Tibial nerve (tissue), 4 donors: ENCODE results near the gene ZNHIT2. TPM values are rescaled to one million over a fixed set of nuclear protein-coding genes. Genes with fewer than 3 reads are reported as not detected.

Experiments used
- DNase-seq, 2 donors: peaks; one replicate each; pipeline ENCODE4 v3.0.0-alpha.2; 2019; ENCODE audit warnings: low spot score in 2 of 2
- H3K27ac ChIP-seq, 4 donors: fragments of 200-600 bp; sonication (generic) in 3 of 4; one replicate each; pipeline ENCODE4 v1.5.1; 2017 to 2019; ENCODE audit warnings: mild to moderate bottlenecking in 1 of 4
- H3K27me3 ChIP-seq, 2 donors: fragments of 200-600 bp; sonication (generic) in 1 of 2; one replicate each; pipeline versions ENCODE4 v1.5.1 to v1.6.0; 2017 to 2019
- H3K36me3 ChIP-seq, 3 donors: fragments of 200-600 bp; sonication (generic); one replicate each; pipeline ENCODE4 v1.5.1; 2018 to 2019
- H3K4me1 ChIP-seq, 4 donors: fragments of 200-600 bp; sonication (generic) in 3 of 4; one replicate each; pipeline ENCODE4 v1.5.1; 2017 to 2019
- H3K4me3 ChIP-seq, 4 donors: fragments of 200-600 bp; sonication (generic) in 3 of 4; one replicate each; pipeline ENCODE4 v1.5.1; 2017 to 2019; ENCODE audit warnings: mild to moderate bottlenecking in 1 of 4, moderate library complexity in 1 of 4
- H3K9me3 ChIP-seq, 4 donors: fragments of 200-600 bp; sonication (generic) in 3 of 4; one replicate each; pipeline ENCODE4 v1.5.1; 2017 to 2019
- CTCF ChIP-seq, 5 experiments: fragments of 200-600 bp in 3 of 5; fragments of 450-650 bp in 2 of 5; sonication (generic) in 3 of 5; IDR thresholded peaks; one replicate each; pipeline ENCODE4 v1.5.1; 2016 to 2019; ENCODE audit warnings: antibody characterized with exemption in 5 of 5, mild to moderate bottlenecking in 3 of 5, moderate library complexity in 2 of 5
- EP300 ChIP-seq, 2 donors: sonication (generic); formaldehyde crosslinking; IDR thresholded peaks; one replicate each; pipeline ENCODE4 v1.6.1; 2017; ENCODE audit warnings: antibody characterized with exemption in 2 of 2, mild to moderate bottlenecking in 1 of 2
- POLR2A ChIP-seq, 2 donors: fragments of 450-650 bp; IDR thresholded peaks; one replicate each; pipeline ENCODE4 v1.6.1; 2017; ENCODE audit warnings: antibody characterized with exemption in 2 of 2, mild to moderate bottlenecking in 2 of 2, moderate library complexity in 2 of 2
- WGBS, 2 donors: methylation state at CpG; one replicate each; pipeline ENCODE4 v1.1.5; 2018; 5-methylcytosine and 5-hydroxymethylcytosine counted together
- total RNA-seq, 4 donors: library from RNA; depleted of rRNA; stranded (reverse); fragments of >200 nt; gene quantifications; one replicate each; pipeline ENCODE4 v1.1.0, GENCODE V29; 2016

The ZNHIT2 gene
- total RNA-seq, 4 donors from 2014 or later, result 19.2 to 26.8 (median 22.6) TPM

DNA sequence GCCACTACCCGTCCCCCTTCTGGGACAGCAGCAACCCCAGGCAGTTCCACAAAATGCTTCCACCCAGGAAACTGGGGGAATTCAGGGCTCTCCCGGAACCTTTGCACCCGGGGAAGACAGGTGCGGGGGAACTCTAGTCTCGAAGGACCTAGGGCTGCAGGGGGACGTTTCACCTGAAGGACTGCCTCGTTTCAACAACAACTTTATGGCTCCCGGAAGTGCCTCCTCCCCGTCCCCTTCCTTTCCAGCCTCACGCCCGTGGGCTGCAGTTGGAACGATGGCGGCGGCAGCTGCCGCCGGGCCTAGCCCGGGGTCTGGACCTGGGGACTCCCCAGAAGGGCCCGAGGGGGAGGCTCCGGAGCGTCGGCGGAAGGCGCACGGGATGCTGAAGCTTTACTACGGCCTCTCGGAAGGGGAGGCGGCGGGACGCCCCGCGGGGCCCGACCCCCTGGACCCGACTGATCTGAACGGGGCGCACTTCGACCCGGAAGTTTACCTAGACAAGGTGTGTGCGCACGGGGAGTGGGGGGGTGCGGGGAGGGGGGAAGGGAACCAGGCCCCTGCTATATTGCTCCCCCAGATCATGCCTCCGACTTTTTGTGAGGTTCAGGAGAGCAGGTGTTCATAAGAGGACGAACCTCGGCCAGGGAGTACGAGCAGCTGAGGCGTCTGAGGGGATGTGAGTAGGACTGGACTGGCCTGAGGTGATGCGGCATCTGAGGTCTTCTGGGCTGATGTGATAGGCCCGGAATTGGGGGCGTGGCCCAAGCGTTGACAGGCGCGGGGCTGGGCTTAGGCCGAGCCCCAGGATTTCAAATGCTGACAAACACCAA lies 21.3 kb downstream of the ZNHIT2 start, which contains the start of gene VPS51:
Gene VPS51 (plus strand): TSS at position 241 of the 833 bp plus-strand sequence. CDS start 37 bp downstream, at position 278.
- peak within 1 kb of the TSS; percentile 90 to 94 (median 92) for H3K4me3 ChIP-seq
- DNase-seq, result peak; percentile 76 to 83
- TF ChIP-seq POLR2A (IDR thresholded peaks at IDR 0.05) (peak in 1 of 2 donors; percentile 45), EP300 (IDR thresholded peaks at IDR 0.05) (peak; percentile 84 to 97), CTCF (IDR thresholded peaks at IDR 0.05) (peak in 2 of 5 experiments; percentile 45 to 66)
- WGBS, 2 donors, result 0 to 1% methylated on average over 28 to 51 of the region's 52 CpGs
- no peaks in the 10 kb centered on the region for H3K27me3 ChIP-seq
- no peaks in the 10 kb centered on the region for H3K9me3 ChIP-seq
- H3K36me3 ChIP-seq, result peaks cover 0 to 11% (median 0%) of the 10 kb centered on the region in 3 donors
- peaks cover 0 to 33% (median 12%) of the 10 kb centered on the region in 4 donors for H3K4me1 ChIP-seq
- peak within 1 kb of the TSS; percentile 77 to 95 (median 92) for H3K27ac ChIP-seq

DNA sequence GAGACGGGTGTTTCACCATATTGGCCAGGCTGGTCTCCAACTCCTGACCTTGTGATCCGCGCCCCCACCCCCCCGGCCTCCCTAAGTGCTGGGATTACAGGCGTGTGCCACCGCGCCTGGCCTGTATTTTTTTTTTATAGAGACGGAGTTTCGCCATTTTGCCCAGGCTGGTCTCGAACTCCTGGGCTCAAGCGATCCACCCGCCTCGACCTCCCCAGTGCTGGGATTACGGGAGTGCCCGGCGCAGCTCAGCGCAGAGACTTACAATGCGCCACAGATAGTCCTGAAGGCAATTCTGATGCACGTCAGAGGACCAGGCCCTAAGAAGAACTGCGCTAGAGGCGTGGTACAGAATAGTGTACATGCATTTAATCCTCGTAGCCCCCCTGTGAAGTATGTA lies 22.1 kb downstream of the ZNHIT2 start:
- DNase-seq, result no peak
- Histone ChIP-seq H3K27me3 (no peaks in the 10 kb centered on the region), H3K36me3 (peaks cover 0 to 11% (median 0%) of the 10 kb centered on the region in 3 donors), H3K4me3 (peak overlapping the region; percentile 90 to 94 (median 92)), H3K27ac (peak overlapping the region in 2 of 4 donors; percentile 92 to 93), H3K4me1 (peaks cover 0 to 33% (median 12%) of the 10 kb centered on the region in 4 donors), H3K9me3 (no peaks in the 10 kb centered on the region)
- no peak for TF ChIP-seq POLR2A (IDR thresholded peaks at IDR 0.05)
- TF ChIP-seq EP300 (IDR thresholded peaks at IDR 0.05), result no peak
- TF ChIP-seq CTCF (IDR thresholded peaks at IDR 0.05), result no peak
- WGBS, 2 donors, result 78 to 80% methylated on average over 22 of the region's 22 CpGs

GRCh38 chr11:65090628-65091027 lies 26.9 kb downstream of the ZNHIT2 start:
- no peak for DNase-seq
- peaks cover 0 to 7% (median under 1%) of the 10 kb centered on the region in 4 donors for H3K4me1 ChIP-seq
- 93 to 94% methylated on average over 4 of the region's 4 CpGs for WGBS, 2 donors
- peaks cover 0 to 45% (median 5%) of the 10 kb centered on the region in 3 donors for H3K36me3 ChIP-seq
- no peaks in the 10 kb centered on the region for H3K27me3 ChIP-seq
- H3K27ac ChIP-seq, result no peak overlapping the region
- no peaks in the 10 kb centered on the region for H3K9me3 ChIP-seq
- no peak for TF ChIP-seq EP300 (IDR thresholded peaks at IDR 0.05)
- TF ChIP-seq POLR2A (IDR thresholded peaks at IDR 0.05), result no peak
- no peak for TF ChIP-seq CTCF (IDR thresholded peaks at IDR 0.05)
- no peak overlapping the region for H3K4me3 ChIP-seq

DNA sequence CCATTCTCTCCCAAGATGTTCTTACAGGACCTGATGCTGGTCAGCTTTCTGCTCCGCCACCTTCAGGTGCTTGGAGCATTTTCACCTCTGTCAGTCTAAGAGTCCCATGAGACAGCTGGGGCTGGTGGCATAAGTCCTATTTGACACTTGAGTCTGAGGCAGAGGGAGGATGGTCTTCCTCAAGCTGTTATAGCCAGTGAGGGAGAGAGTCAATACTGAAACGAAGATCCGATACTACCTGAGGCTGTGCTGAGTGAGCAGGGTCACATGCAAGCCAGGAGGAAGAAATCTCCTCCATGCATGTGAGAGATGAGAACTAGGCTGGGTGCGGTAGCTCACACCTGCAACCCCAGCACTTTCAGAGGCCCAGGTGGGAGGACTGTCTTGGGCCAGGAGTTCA lies 27.9 kb downstream of the ZNHIT2 start:
- peaks cover 0 to 51% (median 5%) of the 10 kb centered on the region in 3 donors for H3K36me3 ChIP-seq
- H3K4me3 ChIP-seq, result no peak overlapping the region
- peaks cover 0 to 14% (median 10%) of the 10 kb centered on the region in 4 donors for H3K4me1 ChIP-seq
- H3K9me3 ChIP-seq, result no peaks in the 10 kb centered on the region
- H3K27ac ChIP-seq, result no peak overlapping the region
- H3K27me3 ChIP-seq, result no peaks in the 10 kb centered on the region
- WGBS, 2 donors, result 95 to 100% methylated on average over 4 of the region's 4 CpGs
- TF ChIP-seq EP300 (IDR thresholded peaks at IDR 0.05) (no peak), CTCF (IDR thresholded peaks at IDR 0.05) (no peak), POLR2A (IDR thresholded peaks at IDR 0.05) (no peak)
- DNase-seq, result no peak

- TF ChIP-seq CTCF (IDR thresholded peaks at IDR 0.05) (no peak), EP300 (IDR thresholded peaks at IDR 0.05) (no peak), POLR2A (IDR thresholded peaks at IDR 0.05) (no peak)
- WGBS, 2 donors, result 84 to 95% methylated on average over 12 to 13 of the region's 15 CpGs
- H3K27me3 ChIP-seq, result no peaks in the 10 kb centered on the region
Measured at GRCh38 chr11:65087827-65088226, 29.7 kb downstream of the ZNHIT2 start.

More at GRCh38 chr11:65087827-65088226, 29.7 kb downstream of the ZNHIT2 start:
- Histone ChIP-seq H3K9me3 (no peaks in the 10 kb centered on the region), H3K4me1 (peaks cover 0 to 26% (median 19%) of the 10 kb centered on the region in 4 donors), H3K36me3 (peaks cover 0 to 51% (median 5%) of the 10 kb centered on the region in 3 donors), H3K27ac (no peak overlapping the region), H3K4me3 (no peak overlapping the region)
- DNase-seq, result no peak
